ENCODE results near the gene ENOPH1.
A peak's percentile ranks its signal among the peaks of the same experiment; 100 is the strongest.
"Not testable (repeated sequence)": the region's sequence is repeated elsewhere in the genome, so short reads cannot be mapped to it uniquely, and the experiment has no call there.

Gene ENOPH1

DNA sequence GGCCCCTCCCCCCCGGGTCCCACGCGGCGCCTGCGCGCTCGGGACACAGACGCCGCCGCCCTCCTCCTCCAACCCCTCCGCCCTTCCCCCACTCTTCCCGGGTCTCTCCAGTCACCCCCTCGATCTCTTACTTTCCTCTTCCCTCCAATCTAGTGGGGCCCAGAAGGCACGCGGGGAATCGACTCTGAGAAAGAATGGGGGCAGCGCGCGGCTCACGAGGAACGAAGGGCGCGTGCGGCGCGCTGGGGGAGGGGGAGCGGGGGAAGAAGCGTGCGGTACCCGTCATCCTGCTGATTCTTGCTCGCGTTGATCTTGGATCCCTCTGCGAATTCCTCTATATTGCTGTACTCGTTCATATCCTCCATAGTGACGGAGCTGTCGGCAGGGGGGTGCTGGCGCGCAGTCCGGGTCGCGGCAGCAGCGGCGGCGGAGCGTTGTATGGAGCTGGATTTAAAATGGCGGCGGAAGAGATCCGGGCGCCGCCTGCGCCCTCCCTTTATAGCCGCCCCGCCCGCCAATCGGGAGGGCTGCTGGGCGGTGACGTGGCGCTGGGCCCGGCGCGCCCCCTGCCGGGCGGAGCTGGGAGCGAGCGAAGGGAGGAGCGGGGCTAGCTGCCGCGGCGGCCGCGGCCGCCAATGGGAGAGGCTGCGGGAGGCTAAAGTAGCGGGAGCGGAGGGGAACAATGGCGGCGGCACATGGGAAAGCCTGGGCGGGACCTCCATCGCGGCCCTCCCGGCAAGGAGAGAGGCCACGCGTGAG is 1.2 kb upstream of the ENOPH1 start:
- DNase-seq, result peak; percentile 90 to 92

DNA sequence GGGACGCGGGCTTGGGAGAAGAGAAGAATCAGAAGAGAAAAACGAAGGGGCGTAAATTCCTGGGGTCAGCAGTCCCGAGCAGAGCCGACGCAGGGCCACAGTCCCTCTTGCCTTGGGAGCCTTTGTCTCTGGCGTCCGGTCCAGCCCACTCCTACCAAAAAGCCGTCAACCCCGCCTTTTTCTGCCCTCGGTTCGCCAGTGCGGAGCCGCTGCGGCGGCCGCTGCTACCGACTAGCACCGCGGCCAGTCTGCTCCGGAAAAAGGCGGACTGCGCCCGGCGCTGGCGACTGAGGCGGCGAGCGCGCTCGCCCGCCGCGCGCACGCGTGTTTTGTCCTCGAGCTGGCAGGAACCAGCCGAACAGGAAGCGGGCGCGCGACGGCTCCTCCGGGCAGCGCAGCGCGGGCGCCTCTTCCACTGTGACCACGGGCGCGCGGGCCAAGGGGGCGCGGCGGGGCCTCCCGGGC is 630 bp upstream of the ENOPH1 start:
- DNase-seq, result no peak

DNA sequence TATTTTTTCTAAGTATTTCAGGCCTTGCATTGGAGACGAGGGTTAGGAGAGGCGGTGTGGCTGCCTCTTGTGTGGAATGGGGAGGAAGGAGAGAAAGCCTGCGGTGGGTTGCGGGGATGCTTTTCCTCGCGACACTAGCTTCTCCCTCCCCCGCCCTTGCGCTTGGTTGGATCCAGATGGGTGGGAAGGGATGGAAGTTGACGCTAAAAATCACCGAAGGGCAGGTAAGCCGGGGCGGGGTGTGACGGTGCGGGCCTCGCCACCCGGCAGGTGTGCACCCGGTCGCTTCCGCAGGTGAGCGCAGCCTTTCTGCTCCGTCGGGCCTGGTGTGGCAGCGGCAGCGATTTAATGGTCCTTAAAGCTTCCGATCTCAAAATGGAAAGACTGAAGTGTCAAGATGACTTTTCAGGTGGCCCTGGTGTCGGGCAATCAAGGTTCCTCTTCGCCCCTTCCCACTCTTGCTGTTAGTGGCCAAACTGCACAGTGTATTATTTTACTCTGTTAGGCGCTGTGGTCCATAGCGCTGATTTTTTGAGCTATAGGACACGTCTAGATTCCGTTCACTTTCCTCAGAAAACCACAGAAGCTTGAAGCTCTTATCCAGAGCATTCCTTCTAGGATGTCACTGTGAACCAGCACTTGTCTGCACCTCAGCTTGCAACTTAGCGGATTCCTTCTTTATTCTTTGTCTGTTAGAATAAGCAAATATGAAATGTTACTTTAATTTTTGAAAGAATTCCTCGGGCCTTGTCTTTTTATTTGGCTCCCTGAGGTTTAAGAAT is 765 bp downstream of the ENOPH1 start:
- DNase-seq, result peak; percentile 36 to 38

DNA sequence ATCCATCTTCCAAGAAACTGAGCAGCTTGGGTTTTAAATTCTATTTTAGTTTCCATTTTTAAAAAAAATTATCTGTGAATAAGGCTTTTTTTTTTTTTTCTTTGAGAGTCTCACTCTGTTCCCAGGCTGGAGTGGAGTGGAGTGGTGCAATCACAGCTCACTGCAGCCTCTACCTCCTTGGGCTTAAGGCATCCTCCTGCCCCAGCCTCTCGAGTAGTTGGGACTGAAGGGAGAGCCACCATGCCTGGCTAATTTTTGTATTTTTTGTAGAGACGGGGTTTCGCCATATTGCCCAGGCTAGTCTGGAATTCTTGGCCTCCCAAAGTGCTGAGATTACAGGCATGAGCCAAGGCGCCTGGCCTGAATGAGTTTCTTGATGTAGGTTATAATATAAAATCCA is 1.4 kb downstream of the ENOPH1 start:
- DNase-seq, result no peak

DNA sequence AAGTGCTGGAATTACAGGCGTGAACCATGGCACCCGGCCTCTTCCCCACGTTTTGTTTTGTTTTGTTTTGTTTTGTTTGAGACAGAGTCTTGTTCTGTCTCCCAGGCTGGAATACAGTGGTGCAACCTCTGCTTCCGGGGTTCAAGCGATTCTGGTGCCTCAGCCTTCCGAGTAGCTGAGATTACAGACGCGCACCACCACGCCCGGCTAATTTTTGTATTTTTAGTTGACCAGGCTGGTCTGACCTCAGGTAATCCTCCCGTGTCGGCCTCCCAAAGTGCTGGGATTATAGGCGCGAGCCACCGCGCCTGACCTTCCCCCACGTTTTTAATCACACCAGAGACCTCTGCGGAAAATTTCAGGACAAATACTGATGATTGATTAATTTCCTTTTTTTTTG is 2.2 kb downstream of the ENOPH1 start:
- DNase-seq, result no peak

DNA sequence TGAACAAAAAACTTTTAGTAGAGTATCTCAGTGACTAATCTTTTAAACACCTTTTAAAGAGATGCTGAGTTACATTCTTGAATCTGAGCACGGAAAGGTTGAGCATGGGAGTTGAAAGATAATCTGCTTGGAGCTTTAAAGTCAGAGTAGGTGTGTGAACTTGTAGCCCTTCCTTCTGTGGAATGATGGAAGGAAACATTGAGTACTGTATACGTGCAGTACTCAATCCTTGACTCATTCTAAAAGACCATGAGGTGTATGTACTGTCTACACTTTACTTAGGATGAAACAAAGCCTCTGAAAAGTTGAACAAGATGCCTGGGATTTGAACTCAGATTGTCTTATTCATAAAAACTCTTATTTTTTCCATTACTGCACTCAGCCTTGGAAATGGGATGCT is 3.4 kb downstream of the ENOPH1 start:
- DNase-seq, result no peak

DNA sequence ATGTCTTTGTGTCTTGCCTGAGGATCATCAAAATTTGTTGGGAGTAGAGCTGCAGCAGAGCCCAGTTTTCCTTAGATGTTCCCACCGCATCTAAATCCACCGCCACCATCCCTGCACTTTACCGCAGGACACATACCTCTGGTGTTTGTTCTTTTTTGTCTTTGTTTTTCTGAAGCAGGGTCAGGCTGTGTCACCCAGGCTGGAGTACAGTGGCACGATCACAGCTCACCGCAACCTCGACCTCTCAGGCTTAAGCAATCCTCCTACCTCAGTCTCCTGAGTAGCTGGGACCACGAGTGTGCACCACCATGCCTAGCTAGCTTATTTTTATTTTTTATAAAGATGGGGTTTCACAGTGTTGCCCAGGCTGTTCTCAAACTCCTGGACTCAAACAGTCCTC is 4.6 kb downstream of the ENOPH1 start:
- no peak for DNase-seq

DNA sequence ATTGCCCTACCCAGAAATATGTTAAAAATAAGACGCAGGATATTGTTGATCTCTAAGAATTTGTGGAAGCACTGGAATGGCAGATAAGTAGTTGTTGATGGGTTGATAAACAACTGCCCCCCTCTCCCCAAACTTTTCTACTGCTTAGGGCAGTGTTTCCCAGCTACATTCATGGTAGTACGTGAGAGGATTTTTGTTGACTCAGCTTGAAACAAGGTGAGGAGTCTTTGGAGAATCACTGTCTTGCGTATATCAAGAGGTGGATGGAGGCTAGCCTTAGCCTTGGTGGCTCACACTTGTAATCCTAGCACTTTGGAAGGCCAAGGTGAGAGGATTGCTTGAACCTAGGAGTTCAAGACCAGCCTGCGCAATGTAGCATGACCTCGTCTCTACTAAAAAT is 5.7 kb downstream of the ENOPH1 start:
- DNase-seq, result no peak

DNA sequence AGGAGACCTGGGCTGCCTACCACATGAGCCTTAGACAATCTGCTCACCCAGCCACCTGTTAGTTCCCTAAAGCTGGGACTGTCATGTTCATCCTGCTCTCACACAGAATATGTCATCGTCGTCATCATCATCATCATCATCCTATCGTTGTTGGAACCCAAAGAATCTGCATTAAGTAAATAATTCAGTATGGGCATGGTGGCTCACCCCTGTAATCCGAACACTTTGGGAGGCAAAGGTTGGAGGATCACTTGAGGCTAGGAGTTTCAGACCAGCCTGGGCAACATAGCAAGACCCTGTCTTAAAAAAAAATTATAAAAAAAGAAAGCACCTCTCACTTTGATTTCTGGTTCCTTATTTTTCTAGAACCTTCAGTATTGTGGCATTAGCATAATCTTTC is 6.4 kb downstream of the ENOPH1 start:
- DNase-seq, result no peak

DNA sequence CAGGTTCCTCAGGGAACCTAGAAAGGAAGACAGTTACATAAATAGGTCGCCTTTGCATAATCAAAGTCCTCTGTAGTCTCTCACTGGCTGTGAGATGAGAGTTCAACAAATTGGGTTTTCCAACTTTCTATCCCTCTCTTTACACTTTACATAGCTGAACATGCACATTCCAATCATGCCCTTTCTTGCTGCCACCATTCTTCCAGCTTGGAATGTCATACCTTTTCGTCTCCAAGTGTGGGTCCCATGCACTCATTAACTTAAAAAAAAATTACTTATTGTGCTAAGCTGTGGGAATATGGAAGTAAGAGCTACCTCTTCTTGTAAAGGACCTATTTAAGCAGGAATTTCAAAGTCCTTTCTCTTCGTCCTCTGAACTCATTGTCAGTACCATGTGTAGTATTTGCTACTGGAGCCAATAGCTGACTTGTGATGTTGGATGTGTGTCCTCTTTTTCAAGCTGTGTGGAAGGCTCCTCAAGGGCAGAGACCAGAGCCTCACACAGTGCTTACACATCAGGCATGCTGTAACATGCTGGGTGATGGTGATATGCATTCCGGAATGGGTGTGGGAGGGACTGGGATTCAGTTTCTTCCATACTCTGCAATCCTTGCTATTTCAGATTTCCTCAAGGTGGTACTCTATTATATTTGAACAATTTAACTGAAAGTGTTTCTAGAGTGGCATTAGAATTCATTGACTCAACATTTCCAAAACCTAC is 7.1 kb downstream of the ENOPH1 start:
- no peak for DNase-seq

DNA sequence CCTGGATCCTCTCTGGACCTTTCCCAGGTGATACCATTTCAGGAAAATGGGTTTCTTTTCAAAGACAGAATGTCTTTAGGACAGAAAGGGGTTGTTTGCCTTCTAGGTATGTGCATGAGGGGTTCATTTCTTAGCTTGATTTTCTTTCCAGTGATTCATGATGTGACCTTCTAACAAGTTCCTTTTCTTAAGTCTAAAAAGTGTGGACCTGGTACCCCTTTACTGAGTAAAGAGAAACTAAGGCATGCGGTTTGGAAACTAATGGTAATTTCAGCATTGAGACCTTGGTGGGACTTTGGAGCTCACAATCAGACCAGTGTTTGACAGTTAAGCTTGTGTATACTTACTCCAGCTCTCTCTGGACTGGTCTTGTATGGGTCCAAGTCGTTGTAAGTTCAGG is 8.7 kb downstream of the ENOPH1 start:
- DNase-seq, result no peak

DNA sequence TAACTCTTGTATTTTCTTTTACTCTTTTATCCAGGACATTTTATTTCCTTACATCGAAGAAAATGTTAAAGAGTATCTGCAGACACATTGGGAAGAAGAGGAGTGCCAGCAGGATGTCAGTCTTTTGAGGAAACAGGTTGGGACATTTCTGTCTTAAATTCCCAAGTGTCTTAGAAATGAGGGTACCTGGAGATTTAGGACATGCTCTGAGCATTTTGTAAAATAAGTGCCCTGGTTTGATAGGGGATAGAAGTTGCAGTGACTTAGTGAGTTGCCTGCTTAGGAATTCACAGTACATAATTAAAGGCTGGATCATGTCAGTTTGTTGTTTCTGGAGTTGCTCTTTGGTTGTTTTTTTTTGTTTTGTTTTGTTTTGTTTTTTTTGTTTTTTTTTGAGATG is 17.5 kb downstream of the ENOPH1 start:
- DNase-seq, result no peak

DNA sequence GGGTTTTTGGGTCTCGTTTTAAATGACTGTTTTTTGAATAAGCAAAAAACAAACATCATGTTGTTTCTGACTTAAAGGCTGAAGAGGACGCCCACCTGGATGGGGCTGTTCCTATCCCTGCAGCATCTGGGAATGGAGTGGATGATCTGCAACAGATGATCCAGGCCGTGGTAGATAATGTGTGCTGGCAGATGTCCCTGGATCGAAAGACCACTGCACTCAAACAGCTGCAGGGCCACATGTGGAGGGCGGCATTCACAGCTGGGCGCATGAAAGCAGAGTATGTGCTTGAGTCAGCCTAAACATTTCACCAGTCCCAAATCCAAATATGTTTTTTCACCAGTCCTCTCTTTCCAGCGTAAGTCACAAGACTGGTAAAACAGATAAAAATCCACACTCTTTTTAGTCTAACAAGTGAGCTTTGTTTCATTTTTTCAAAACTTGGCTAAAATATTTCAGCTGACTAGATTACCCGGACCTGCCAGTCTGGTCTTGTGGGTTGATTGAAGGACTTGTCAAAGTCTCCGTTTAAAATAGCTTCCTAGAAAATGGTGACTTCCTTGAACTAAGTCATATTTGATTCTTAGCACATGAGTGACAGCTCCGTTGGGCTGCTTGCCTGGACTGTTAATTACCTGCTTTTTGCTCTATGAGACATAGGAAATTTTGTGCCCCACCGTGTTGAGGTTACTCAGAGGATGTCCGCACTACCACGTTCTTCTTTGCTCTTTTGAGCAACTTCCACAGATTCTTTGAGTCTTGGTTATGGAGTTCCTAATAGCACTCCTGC is 20.8 kb downstream of the ENOPH1 start:
- no peak for DNase-seq

DNA sequence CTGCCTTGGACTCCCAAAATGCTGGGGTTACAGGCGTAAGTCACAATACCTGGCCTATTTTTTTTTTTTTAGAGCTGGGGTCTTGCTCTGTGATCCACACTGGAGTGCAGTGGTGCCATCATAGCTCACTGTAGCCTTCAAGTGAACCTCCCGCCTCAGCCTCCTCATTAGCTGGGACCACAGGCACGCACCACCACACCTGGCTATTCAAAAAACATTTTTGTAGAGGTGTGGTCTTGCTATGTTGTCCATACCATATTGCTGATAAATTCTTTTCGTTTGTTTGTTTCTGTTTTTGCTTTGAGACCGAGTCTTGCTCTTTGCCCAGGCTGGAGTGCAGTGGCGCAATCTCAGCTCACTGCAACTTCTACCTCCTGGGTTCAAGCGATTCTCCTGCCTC is 21.6 kb downstream of the ENOPH1 start:
- DNase-seq, result no peak

DNA sequence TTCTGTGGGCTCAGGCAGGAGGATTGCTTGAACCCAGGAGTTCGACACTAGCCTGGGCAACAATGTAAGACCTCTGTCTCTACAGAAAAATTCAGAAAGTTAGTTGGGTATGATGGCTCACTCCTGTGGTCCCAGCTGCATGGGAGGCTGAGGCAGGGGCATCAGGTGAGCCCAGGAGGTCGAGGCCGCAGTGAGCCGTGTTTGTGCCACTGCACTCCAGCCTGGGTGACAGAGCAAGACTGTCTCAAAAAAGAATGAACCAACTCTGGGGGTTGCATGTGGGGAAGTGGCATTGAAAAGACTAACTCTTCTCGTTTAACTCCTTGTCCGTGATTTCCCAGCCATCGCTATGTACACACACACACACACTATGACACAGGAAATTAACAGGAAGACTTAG is 26.9 kb downstream of the ENOPH1 start:
- DNase-seq, result no peak

DNA sequence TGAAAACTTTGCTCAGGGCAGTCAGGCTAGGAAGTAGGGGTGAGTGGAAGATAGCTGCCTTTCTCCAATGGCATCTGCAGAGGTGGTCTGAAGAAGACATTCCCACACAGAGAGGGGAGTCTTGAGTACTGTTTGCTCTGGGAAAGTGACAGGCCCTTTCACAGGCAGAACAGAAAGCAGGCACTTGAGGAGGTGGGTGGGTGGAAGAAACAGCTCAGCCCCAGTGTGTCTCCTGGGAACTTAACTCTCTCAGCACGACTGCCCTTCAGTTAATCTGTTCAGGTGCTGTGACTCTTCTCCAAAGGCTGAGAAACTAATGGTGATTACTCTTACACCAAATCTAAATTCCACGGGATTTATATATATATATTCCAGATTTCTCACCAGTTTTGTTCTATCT is 28.3 kb downstream of the ENOPH1 start:
- no peak for DNase-seq

DNA sequence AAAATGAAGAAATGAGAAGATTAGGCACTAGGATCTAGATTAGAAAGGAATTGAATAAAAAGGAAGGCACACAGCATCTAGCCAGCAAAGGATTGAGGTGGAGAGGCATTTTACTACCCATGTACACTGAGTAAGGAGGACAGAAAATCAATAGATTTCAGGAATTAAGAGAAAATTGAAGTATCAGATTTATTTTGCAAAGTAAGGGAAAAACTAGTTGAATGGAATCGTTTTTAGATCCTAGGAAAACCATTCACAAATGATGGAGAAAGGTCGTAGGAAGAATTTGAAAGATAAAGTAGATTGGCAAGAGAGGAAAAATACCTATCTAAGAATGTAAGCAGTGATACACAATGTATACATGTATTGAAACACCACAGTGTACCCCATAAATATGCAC is 31.3 kb downstream of the ENOPH1 start:
- no peak for DNase-seq

DNA sequence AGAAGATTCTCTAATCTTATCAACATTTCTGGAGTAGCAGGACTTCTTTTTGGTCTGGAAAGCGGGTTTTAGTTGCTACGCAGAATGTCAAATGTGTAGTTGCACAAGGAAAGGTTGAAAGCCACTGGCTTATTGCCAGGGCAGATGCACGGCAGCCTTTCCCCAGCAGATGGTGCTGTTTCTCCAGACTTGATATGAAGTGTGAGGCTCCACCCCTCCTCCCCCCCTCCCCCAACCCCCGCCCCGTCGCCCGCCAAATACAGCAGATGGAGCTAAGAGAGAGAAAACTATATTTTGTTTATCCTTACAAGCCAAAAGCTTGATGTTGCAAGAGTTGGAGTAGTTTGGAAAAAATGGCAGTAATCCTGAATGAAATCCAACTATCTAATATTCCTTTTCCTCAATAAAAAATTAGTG is 32.0 kb downstream of the ENOPH1 start:
- peak; percentile 90 to 92 for DNase-seq

DNA sequence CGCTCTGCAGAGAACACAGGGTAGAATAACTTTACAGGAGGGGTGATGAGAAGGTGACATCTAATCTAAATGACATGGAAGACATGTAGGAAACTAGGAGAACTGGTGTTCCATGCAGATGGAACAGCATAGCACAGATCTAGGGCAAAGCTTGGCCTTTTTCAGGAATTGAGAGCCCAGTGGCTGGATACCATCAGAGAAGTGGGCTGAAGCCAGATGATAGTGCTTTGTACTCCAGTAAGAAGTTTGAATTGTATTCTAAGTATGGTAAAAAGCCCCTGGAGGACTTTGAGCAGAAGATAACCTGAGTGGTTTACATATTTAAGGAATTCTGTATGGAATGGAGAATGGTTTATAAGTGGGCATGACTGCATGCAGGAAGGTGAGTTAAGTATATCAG is 32.8 kb downstream of the ENOPH1 start:
- DNase-seq, result no peak

DNA sequence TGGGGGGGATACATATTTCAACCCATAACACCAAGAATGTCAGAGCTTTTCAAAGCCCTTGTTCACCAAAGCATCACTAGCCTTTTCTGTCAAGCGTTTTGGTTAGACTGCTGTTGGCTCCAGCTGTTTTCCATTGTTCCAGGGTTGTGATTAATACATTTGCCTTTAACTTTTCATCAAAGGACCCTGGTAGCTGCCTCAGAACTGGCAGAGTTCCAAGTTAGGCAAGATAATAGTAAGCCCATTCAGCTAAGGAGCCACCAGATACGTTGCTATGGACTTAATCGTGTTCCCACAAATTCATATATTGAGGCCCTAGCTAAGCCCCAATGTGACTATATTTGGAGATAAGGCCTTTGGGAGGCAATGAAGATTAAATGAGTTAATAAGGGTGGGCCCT is 37.1 kb downstream of the ENOPH1 start:
- no peak for DNase-seq

DNA sequence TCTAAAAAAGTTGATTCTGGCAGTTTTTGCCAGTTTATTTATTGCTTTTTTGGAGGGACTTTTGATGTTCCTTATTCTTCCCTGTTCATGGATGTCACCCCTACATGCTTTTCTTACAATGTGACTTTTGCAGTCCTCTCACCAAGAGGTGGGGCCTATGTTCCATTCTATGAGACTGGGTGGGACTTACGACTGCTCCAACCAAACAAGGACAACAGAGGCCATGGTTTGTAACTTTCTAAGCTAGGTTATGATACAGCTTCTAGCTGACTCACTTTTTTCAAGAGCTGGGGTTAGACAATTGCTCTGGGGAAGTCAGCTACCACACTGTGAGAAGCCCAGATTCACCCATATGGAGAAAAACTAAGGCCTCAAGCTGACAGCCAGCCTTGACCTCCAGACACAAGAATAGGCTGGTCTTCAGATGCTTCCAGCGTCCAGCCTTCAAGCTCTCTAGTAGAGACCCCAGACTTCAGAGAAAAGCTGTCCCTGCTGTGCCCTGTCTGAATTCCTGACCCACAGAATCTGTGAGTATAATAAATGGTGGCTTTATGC is 39.5 kb downstream of the ENOPH1 start:
- DNase-seq, result no peak

DNA sequence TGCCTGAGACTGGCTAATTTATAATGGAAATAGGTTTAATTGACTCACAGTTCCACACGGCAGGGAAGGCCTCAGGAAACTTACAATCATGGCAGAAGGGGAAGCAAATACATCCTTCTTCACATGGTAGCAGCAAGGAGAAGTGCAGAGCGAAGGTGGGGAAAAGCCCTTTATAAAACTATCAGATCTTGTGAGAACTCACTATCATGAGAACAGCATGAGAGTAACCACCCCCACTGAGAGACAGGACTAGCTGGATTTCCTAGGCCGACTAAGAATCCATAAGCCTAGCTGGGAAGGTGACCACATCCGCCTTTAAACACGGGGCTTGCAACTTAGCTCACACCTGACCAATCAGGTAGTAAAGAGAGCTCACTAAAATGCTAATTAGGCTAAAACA is 42.7 kb downstream of the ENOPH1 start:
- not testable (repeated sequence) for DNase-seq

Measured in activated CD4-positive, alpha-beta T cell treated with anti-CD3 and anti-CD28 coated beads, Interleukin-2, amount 50 U/mL, for 48 hours (primary cell).